K562 (cell line): ENCODE measurements around the gene HNMT. TPM values are rescaled to one million over a fixed set of nuclear protein-coding genes. Genes with fewer than 3 reads are reported as not detected.

Source experiments
- AFF4 ChIP-seq: sonication (generic); formaldehyde crosslinking; IDR thresholded peaks from 2 replicates; pipeline ENCODE4 v1.8.0; 2023; ENCODE audit warnings: mild to moderate bottlenecking, missing genetic modification reagents
- ATF3 ChIP-seq, 2 experiments: fragments of 450-650 bp in 1 of 2; sonication (generic) in 1 of 2; formaldehyde crosslinking in 1 of 2; IDR thresholded peaks in 1 of 2; conservative IDR thresholded peaks in 1 of 2; 2 replicates each; pipeline versions ENCODE4 v1.6.1 to v1.8.1; 2016 to 2023; ENCODE audit warnings: mild to moderate bottlenecking in 2 of 2, moderate library complexity in 2 of 2, inconsistent platforms in 1 of 2, missing genetic modification reagents in 1 of 2
- ATF4 ChIP-seq: fragments of 450-650 bp; formaldehyde crosslinking; IDR thresholded peaks from 2 replicates; pipeline ENCODE4 v1.4.0; 2022; ENCODE audit warnings: mild to moderate bottlenecking, moderate library complexity
- ATF7 ChIP-seq: fragments of 450-650 bp; IDR thresholded peaks from 2 replicates; pipeline ENCODE4 v1.7.1; 2014; ENCODE audit warnings: mild to moderate bottlenecking, moderate library complexity
- CEBPB ChIP-seq: fragments of 450-650 bp; IDR thresholded peaks from 2 replicates; pipeline ENCODE4 v1.6.1; 2016; ENCODE audit warnings: missing genetic modification characterization, missing compliant biosample characterization
- CEBPG ChIP-seq, 3 experiments: fragments of 200-800 bp in 1 of 3; sonication (Bioruptor generic) in 1 of 3; sonication (generic) in 1 of 3; formaldehyde crosslinking in 1 of 3; IDR thresholded peaks in 2 of 3; conservative IDR thresholded peaks in 1 of 3; 2 replicates each; pipeline versions ENCODE4 v1.6.1 to v1.8.0; 2016 to 2022; ENCODE audit warnings: missing compliant biosample characterization in 2 of 3, missing genetic modification characterization in 2 of 3, mild to moderate bottlenecking in 1 of 3, missing genetic modification reagents in 1 of 3
- HIVEP1 ChIP-seq: fragments of 250-450 bp; sonication (Bioruptor Pico); IDR thresholded peaks from 2 replicates; pipeline ENCODE4 v1.4.0; 2020; ENCODE audit warnings: mild to moderate bottlenecking
- KDM2B ChIP-seq: fragments of 250-450 bp; sonication (Bioruptor Pico); IDR thresholded peaks from 2 replicates; pipeline ENCODE4 v1.8.0; 2021; ENCODE audit warnings: mild to moderate bottlenecking, moderate library complexity
- KLF10 ChIP-seq: fragments of 250-450 bp; sonication (Bioruptor Pico); IDR thresholded peaks from 2 replicates; pipeline ENCODE4 v1.6.1; 2021; ENCODE audit warnings: matching md5 sums
- MXD1 ChIP-seq: fragments of 250-450 bp; sonication (Bioruptor Pico); IDR thresholded peaks from 2 replicates; pipeline ENCODE4 v1.8.0; 2021; ENCODE audit warnings: borderline replicate concordance, mild to moderate bottlenecking, moderate library complexity; ENCODE audit not compliant: poor library complexity, severe bottlenecking
- NONO ChIP-seq, 2 experiments: fragments of 200-400 bp in 1 of 2; fragments of 450-650 bp in 1 of 2; formaldehyde crosslinking in 1 of 2; IDR thresholded peaks; 2 replicates each; pipeline ENCODE4 v1.6.1; 2017; ENCODE audit warnings: low read depth in 2 of 2, mild to moderate bottlenecking in 2 of 2, moderate library complexity in 2 of 2, low read length in 1 of 2
- PHTF2 ChIP-seq: fragments of 250-450 bp; sonication (Bioruptor Pico); IDR thresholded peaks from 2 replicates; pipeline ENCODE4 v1.5.0; 2021; ENCODE audit warnings: mild to moderate bottlenecking
- STAT5B ChIP-seq: fragments of 250-450 bp; sonication (Bioruptor Pico); IDR thresholded peaks from 2 replicates; pipeline ENCODE4 v1.8.0; 2021; ENCODE audit warnings: mild to moderate bottlenecking, inconsistent platforms
- TRIM24 ChIP-seq, 2 experiments: fragments of 450-650 bp; IDR thresholded peaks; 2 replicates each; pipeline ENCODE4 v1.6.1; 2016
- ZFX ChIP-seq: sonication (generic); formaldehyde crosslinking; IDR thresholded peaks from 2 replicates; pipeline ENCODE4 v1.8.0; 2022; ENCODE audit warnings: mild to moderate bottlenecking, missing genetic modification reagents, moderate library complexity
- ZNF668 ChIP-seq: fragments of 250-450 bp; sonication (Bioruptor Pico); IDR thresholded peaks from 2 replicates; pipeline ENCODE4 v1.8.0; 2022; ENCODE audit warnings: mild to moderate bottlenecking, inconsistent platforms
- ZSCAN32 ChIP-seq: fragments of 450-650 bp; formaldehyde crosslinking; IDR thresholded peaks from 2 replicates; pipeline ENCODE4 v1.4.0; 2020; ENCODE audit warnings: mild to moderate bottlenecking, moderate library complexity
- polyA plus RNA-seq, 8 experiments: library from polyadenylated mRNA; depleted of rRNA in 4 of 8; stranded (reverse) in 5 of 8; unstranded in 3 of 8; fragments of >200 nt; fragmentation: Nextera tagmentation in 2 of 8; fragmentation: Illumina TruSeq in 1 of 8; extraction: Ambion mirVana in 2 of 8; extraction: Trizol in 1 of 8; gene quantifications; 2 replicates each; pipeline versions ENCODE4 v1.2.1 to v1.2.3, GENCODE V29; 2011 to 2014; ENCODE audit warnings: inconsistent platforms in 1 of 8, missing spikeins in 1 of 8
- total RNA-seq, 7 experiments: library from RNA; depleted of rRNA in 6 of 7; stranded (reverse); fragments of >200 nt in 6 of 7; fragmentation: Illumina TruSeq in 2 of 7; extraction: Trizol in 2 of 7; gene quantifications; 2 replicates each; pipeline versions ENCODE4 v1.2.1 to v1.2.3, GENCODE V29; 2011 to 2021; ENCODE audit warnings: low replicate concordance in 1 of 7
- TF ChIP-seq, protein P1 (sequence below): sonication (generic); formaldehyde crosslinking; IDR thresholded peaks from 2 replicates; pipeline ENCODE4 v1.8.1; 2023; ENCODE audit warnings: mild to moderate bottlenecking, missing genetic modification reagents

Gene HNMT
- total and polyA plus RNA-seq, 9 of the 15 experiments (the other 6 are each of a cell fraction or from before 2014, with no cell fraction given): 3.1 to 10.9 (median 5.3) TPM

- TF ChIP-seq, protein P1, sequence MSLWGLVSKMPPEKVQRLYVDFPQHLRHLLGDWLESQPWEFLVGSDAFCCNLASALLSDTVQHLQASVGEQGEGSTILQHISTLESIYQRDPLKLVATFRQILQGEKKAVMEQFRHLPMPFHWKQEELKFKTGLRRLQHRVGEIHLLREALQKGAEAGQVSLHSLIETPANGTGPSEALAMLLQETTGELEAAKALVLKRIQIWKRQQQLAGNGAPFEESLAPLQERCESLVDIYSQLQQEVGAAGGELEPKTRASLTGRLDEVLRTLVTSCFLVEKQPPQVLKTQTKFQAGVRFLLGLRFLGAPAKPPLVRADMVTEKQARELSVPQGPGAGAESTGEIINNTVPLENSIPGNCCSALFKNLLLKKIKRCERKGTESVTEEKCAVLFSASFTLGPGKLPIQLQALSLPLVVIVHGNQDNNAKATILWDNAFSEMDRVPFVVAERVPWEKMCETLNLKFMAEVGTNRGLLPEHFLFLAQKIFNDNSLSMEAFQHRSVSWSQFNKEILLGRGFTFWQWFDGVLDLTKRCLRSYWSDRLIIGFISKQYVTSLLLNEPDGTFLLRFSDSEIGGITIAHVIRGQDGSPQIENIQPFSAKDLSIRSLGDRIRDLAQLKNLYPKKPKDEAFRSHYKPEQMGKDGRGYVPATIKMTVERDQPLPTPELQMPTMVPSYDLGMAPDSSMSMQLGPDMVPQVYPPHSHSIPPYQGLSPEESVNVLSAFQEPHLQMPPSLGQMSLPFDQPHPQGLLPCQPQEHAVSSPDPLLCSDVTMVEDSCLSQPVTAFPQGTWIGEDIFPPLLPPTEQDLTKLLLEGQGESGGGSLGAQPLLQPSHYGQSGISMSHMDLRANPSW (CRISPR knock-in tag): no peak
- TF ChIP-seq ATF7 (peak; percentile 44; the same call in 1 of the 2 replicates), NONO (IDR thresholded peaks at IDR 0.05; ENCODE audit: low read depth in 2 of 2, low read length in 1 of 2) (no peak), PHTF2 (no peak), CEBPB (tag) (peak; percentile 71), CEBPG (CRISPR knock-in tag; IDR thresholded peaks at IDR 0.05) (peak; percentile 65), CEBPG (tag; conservative IDR thresholded peaks at IDR 0.05 in 1 of 2, IDR thresholded peaks at IDR 0.05 in 1 of 2) (peak; percentile 84 to 90), HIVEP1 (CRISPR knock-in tag) (no peak), KLF10 (CRISPR knock-in tag) (no peak), ATF3 (IDR thresholded peaks at IDR 0.05) (peak; percentile 95), ATF3 (CRISPR knock-in tag; conservative IDR thresholded peaks at IDR 0.05) (no peak), STAT5B (no peak), ZFX (CRISPR knock-in tag) (no peak), ZSCAN32 (CRISPR knock-in tag) (peak; percentile 81; the same call in 1 of the 2 replicates), ATF4 (peak; percentile 84), TRIM24 (IDR thresholded peaks at IDR 0.05) (peak; percentile 28 to 40; a peak in 2 of 4 replicates), MXD1 (CRISPR knock-in tag) (no peak), KDM2B (CRISPR knock-in tag) (no peak), ZNF668 (CRISPR knock-in tag) (0 out of 2 replicates have a peak, but pooled peaks have one; percentile 12), AFF4 (CRISPR knock-in tag) (no peak)
These were observed 7.2 kb upstream of the HNMT start (continued) for GRCh38 chr2:137957033-137957432.
